ENCODE results near the gene NBR1. TPM values are rescaled to one million over a fixed set of nuclear protein-coding genes. Genes with fewer than 3 reads are reported as not detected.
A peak's percentile ranks its signal among the peaks of the same experiment; 100 is the strongest.

Gene NBR1
- total and polyA plus RNA-seq, 4 experiments from 2014 or later = 66.1 to 93.2 (median 83.3) TPM

- Histone ChIP-seq H3K4me1 (ENCODE audit: insufficient read depth, low read length) (peaks cover 18% of the 10 kb centered on the region), H3K27ac (ENCODE audit: low read depth, low read length) (no peak overlapping the region), H3K4me3 (ENCODE audit: low read length in 2 of 2) (no peak overlapping the region), H3K36me3 (ENCODE audit: insufficient read depth, low read length) (peaks cover 4% of the 10 kb centered on the region), H3K9me3 (ENCODE audit: control insufficient read depth in 1 of 2, low read length in 2 of 2) (no peaks in the 10 kb centered on the region), H3K27me3 (ENCODE audit: insufficient read depth, low read length) (no peaks in the 10 kb centered on the region)
- DNase-seq = no peak
- peaks cover 17 to 42% (median 29%) of the 10 kb centered on the region in 4 donors for H3K4me1 Mint-ChIP-seq
- H3K27me3 Mint-ChIP-seq = no peaks in the 10 kb centered on the region
- CTCF ChIA-PET (ENCODE audit: partially characterized antibody) = no interaction called here
- POLR2A ChIA-PET (ENCODE audit: partially characterized antibody) = interaction anchor here (1.0 kb wide), 1 partner anchor 173 kb away, joined by 4 read pairs; no protein-coding TSS in a partner anchor
- no peaks in the 10 kb centered on the region for H3K9me3 Mint-ChIP-seq
- intact Hi-C loops (cut with micrococcal nuclease) = no loop called here
- peaks cover 7 to 42% of the 10 kb centered on the region in 2 donors for H3K36me3 Mint-ChIP-seq
- H3K27ac Mint-ChIP-seq = peak overlapping the region in 1 of 7 donors; percentile 75
- H3K4me3 Mint-ChIP-seq = no peak overlapping the region
Measured at GRCh38 chr17:43215341-43215740, 44.3 kb downstream of the NBR1 start.

DNA sequence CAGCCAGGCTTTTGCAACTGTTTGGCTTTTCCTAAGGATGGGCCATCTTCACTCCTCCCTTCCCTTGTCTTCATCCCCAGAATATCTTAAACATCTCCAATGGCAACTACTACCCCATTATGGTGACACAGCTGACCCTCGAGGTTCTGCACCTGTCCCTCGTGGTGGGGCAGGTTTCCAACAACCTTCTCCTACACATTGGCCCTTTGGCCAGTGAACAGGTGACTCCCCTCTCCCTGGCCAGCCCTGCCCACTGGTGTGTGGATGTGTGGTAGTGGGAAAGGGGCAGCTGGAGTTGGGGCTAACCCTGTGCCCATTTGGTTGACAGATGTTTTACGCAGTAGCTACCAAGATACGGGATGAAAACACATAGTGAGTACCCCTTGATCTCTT is 45.4 kb downstream of the NBR1 start:
- Mint-ChIP-seq H3K9me3 (no peaks in the 10 kb centered on the region), H3K27ac (peak overlapping the region in 1 of 7 donors; percentile 62), H3K4me3 (no peak overlapping the region), H3K36me3 (peaks cover 7 to 38% of the 10 kb centered on the region in 2 donors), H3K4me1 (peaks cover 10 to 36% (median 22%) of the 10 kb centered on the region in 4 donors), H3K27me3 (no peaks in the 10 kb centered on the region)
- ChIA-PET POLR2A (ENCODE audit: partially characterized antibody) (interaction anchor here (1.0 to 2.2 kb wide), 3 partner anchors 99 to 172 kb away, joined by 4 to 13 read pairs (median 4); no protein-coding TSS in a partner anchor), CTCF (ENCODE audit: partially characterized antibody) (interaction anchor here (1.2 kb wide), 1 partner anchor 118 kb away, joined by 4 read pairs; no protein-coding TSS in a partner anchor)
- Histone ChIP-seq H3K4me1 (ENCODE audit: insufficient read depth, low read length) (peaks cover 8% of the 10 kb centered on the region), H3K36me3 (ENCODE audit: insufficient read depth, low read length) (peaks cover 4% of the 10 kb centered on the region), H3K9me3 (ENCODE audit: control insufficient read depth in 1 of 2, low read length in 2 of 2) (no peaks in the 10 kb centered on the region), H3K27me3 (ENCODE audit: insufficient read depth, low read length) (no peaks in the 10 kb centered on the region), H3K4me3 (ENCODE audit: low read length in 2 of 2) (no peak overlapping the region), H3K27ac (ENCODE audit: low read depth, low read length) (no peak overlapping the region)
- no peak for DNase-seq
- intact Hi-C loops (cut with micrococcal nuclease) = no loop called here

DNA sequence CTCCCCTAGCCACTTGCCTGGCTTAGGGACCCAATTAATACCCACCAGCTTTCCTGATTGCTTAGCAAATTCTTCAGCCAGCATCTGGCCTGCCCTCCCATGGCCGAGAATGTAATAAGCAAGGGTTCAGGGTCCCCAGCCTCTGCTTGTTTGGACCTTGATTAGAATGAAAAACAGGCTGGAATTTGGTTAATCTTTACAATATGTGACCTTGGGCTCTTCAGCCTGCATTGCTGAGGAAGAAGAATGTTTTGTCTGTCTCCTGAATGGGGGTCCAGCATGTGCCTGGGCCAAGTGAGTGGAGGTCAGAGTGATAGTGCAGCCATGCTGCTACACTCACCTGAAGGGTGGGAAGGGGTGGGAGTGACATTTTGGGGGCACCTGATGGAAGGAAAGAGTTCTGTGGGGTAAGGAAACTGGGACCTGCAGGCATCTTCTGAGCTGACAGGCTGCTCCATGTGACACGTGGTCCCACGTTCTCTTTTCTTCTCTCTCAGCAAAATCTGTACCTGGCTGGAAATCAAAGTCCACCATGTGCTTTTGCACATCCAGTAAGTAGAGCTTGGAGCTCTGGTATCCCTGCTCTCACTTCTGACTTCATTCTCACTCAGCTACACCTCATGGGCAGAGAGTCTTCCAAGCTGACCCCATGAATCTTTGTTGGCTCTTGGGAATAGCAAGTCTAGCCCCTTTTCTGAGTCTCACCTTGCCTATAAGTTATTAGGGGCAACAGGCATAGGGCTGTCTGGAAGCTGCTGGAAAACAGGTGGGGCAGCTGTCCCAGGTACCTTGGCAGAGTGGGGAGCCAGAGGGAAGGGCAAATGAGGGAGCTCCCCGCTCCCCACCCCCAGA is 46.0 kb downstream of the NBR1 start:
- H3K27ac ChIP-seq (ENCODE audit: low read depth, low read length) = no peak overlapping the region
- Mint-ChIP-seq H3K27ac (peak overlapping the region in 3 of 7 donors; percentile 51 to 70 (median 57)), H3K4me3 (no peak overlapping the region), H3K36me3 (peaks cover 7 to 33% of the 10 kb centered on the region in 2 donors), H3K9me3 (no peaks in the 10 kb centered on the region), H3K27me3 (no peaks in the 10 kb centered on the region), H3K4me1 (peaks cover 10 to 35% (median 19%) of the 10 kb centered on the region in 4 donors)
- intact Hi-C loops (cut with micrococcal nuclease) = no loop called here
- DNase-seq = no peak
- ChIA-PET POLR2A (ENCODE audit: partially characterized antibody) (interaction anchor here (0.6 to 2.2 kb wide), 4 partner anchors 46 to 151 kb away, joined by 3 to 13 read pairs (median 5); partner anchors contain the start of gene NBR1), CTCF (ENCODE audit: partially characterized antibody) (interaction anchor here (1.2 kb wide), 1 partner anchor 117 kb away, joined by 4 read pairs; no protein-coding TSS in a partner anchor)
- peaks cover 4% of the 10 kb centered on the region for H3K36me3 ChIP-seq (ENCODE audit: insufficient read depth, low read length)
- H3K4me1 ChIP-seq (ENCODE audit: insufficient read depth, low read length) = peaks cover 7% of the 10 kb centered on the region
- H3K4me3 ChIP-seq (ENCODE audit: low read length in 2 of 2) = no peak overlapping the region
- H3K27me3 ChIP-seq (ENCODE audit: insufficient read depth, low read length) = no peaks in the 10 kb centered on the region
- H3K9me3 ChIP-seq (ENCODE audit: control insufficient read depth in 1 of 2, low read length in 2 of 2) = no peaks in the 10 kb centered on the region

DNA sequence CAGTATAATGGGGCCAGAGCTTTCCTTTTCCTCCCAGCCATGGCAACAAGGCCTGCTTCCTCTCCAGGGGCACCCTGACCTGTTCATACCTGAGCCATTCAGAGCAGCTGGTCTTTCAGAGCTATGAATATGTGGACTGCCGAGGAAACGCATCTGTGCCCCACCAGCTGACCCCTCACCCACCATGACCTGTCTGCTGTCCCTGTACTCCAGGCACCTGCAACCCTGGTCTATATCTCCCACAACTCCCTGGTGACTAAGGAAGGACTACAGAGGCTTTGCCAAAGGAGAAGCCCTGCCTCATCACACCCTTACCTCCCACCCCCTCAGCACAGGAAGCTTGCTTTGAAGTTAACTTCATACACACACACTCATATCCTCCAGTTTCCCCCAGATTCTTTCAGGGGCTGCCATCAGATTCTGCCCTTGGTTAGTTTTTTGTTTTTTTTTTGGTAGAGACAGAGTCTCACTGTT is 46.6 kb downstream of the NBR1 start:
- intact Hi-C loops (cut with micrococcal nuclease) = no loop called here
- POLR2A ChIA-PET (ENCODE audit: partially characterized antibody) = interaction anchor here (0.6 to 2.2 kb wide), 4 partner anchors 46 to 151 kb away, joined by 3 to 13 read pairs (median 5); partner anchors contain the start of gene NBR1

DNA sequence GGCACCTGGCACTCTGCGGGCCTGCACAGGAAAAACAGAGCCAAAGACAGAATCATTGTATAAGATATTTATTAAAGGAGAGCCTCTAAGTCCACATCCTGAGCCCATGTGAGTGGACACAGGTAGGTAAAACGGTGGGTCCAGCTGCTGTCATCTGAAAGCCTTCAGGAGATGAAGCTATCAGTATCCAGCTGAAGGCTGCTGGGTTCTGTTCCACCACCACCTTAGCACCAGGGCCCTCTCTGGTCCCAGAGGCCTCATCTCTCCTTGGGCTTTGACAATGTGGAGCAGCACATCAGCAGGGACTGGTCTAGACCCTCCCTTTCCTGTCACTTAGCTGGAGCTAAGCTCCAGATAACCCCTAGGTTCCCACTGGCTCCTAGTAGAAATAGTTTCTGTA is 48.0 kb downstream of the NBR1 start:
- no peak for DNase-seq
- H3K27me3 Mint-ChIP-seq = no peaks in the 10 kb centered on the region
- no peaks in the 10 kb centered on the region for H3K9me3 Mint-ChIP-seq
- Histone ChIP-seq H3K4me1 (ENCODE audit: insufficient read depth, low read length) (no peaks in the 10 kb centered on the region), H3K27ac (ENCODE audit: low read depth, low read length) (no peak overlapping the region), H3K4me3 (ENCODE audit: low read length in 2 of 2) (no peak overlapping the region), H3K36me3 (ENCODE audit: insufficient read depth, low read length) (peaks cover 4% of the 10 kb centered on the region), H3K9me3 (ENCODE audit: control insufficient read depth in 1 of 2, low read length in 2 of 2) (no peaks in the 10 kb centered on the region), H3K27me3 (ENCODE audit: insufficient read depth, low read length) (no peaks in the 10 kb centered on the region)
- peak overlapping the region in 3 of 7 donors; percentile 5 to 53 (median 42) for H3K27ac Mint-ChIP-seq
- peaks cover 10 to 24% of the 10 kb centered on the region in 2 donors for H3K36me3 Mint-ChIP-seq
- ChIA-PET POLR2A (ENCODE audit: partially characterized antibody) (interaction anchor here (2.3 kb wide), 1 partner anchor 97 kb away, joined by 10 read pairs; no protein-coding TSS in a partner anchor), CTCF (ENCODE audit: partially characterized antibody) (interaction anchor here (1.1 kb wide), 2 partner anchors 120 to 221 kb away, joined by 3 to 4 read pairs; partner anchors contain the start of gene RPL27)
- peaks cover 0 to 19% (median 6%) of the 10 kb centered on the region in 4 donors for H3K4me1 Mint-ChIP-seq
- H3K4me3 Mint-ChIP-seq = no peak overlapping the region
- intact Hi-C loops (cut with micrococcal nuclease) = no loop called here

More for the DNA sequence above, 46.6 kb downstream of the NBR1 start:
- H3K4me1 ChIP-seq (ENCODE audit: insufficient read depth, low read length) = peaks cover under 1% of the 10 kb centered on the region
- H3K36me3 ChIP-seq (ENCODE audit: insufficient read depth, low read length) = peaks cover 4% of the 10 kb centered on the region
- H3K9me3 ChIP-seq (ENCODE audit: control insufficient read depth in 1 of 2, low read length in 2 of 2) = no peaks in the 10 kb centered on the region
- Mint-ChIP-seq H3K27me3 (no peaks in the 10 kb centered on the region), H3K4me3 (no peak overlapping the region), H3K27ac (peak overlapping the region in 4 of 7 donors; percentile 19 to 85 (median 77)), H3K4me1 (peaks cover 4 to 28% (median 12%) of the 10 kb centered on the region in 4 donors), H3K36me3 (peaks cover 7 to 26% of the 10 kb centered on the region in 2 donors), H3K9me3 (no peaks in the 10 kb centered on the region)
- H3K27ac ChIP-seq (ENCODE audit: low read depth, low read length) = no peak overlapping the region
- CTCF ChIA-PET (ENCODE audit: partially characterized antibody) = interaction anchor here (1.2 kb wide), 1 partner anchor 116 kb away, joined by 4 read pairs; no protein-coding TSS in a partner anchor
- H3K27me3 ChIP-seq (ENCODE audit: insufficient read depth, low read length) = no peaks in the 10 kb centered on the region
- DNase-seq = no peak
- no peak overlapping the region for H3K4me3 ChIP-seq (ENCODE audit: low read length in 2 of 2)

DNA sequence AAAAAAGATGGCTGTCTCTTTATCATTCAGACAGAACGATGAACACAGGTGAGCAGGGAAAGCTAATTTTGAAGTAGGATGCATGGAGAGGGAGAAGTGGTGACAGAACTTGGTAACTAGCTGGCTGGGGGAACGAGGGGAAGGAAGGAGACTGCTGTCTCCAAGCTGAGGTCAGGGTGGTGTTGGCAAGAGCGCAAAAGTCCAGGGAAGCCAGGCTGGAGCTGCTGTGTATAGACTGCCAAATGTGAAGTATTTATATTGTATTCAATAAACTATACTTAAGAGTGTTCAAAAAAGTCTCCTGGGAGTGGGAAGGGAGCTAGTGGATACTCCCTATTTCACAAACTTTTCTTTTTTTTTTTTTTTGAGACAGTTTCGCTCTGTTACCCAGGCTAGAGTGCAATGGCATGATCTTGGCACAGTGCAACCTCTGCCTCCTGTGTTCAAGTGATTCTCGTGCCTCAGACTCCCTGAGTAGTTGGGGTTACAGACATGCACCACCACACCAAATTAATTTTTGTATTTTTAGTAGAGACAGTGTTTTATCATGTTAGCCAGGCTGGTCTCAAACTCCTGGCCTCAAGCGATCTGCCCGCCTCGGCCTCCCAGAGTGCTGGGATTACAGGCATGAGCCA is 48.8 kb downstream of the NBR1 start:
- Mint-ChIP-seq H3K4me3 (peak overlapping the region in 1 of 8 donors; percentile 8), H3K36me3 (peaks cover 15 to 25% of the 10 kb centered on the region in 2 donors), H3K27ac (no peak overlapping the region), H3K4me1 (peaks cover 0 to 19% (median 5%) of the 10 kb centered on the region in 4 donors), H3K27me3 (no peaks in the 10 kb centered on the region), H3K9me3 (no peaks in the 10 kb centered on the region)
- H3K27ac ChIP-seq (ENCODE audit: low read depth, low read length) = no peak overlapping the region
- intact Hi-C loops (cut with micrococcal nuclease) = no loop called here
- no peak for DNase-seq
- ChIA-PET POLR2A (ENCODE audit: partially characterized antibody) (interaction anchor here (1.7 to 2.3 kb wide), 2 partner anchors 96 to 141 kb away, joined by 6 to 10 read pairs; no protein-coding TSS in a partner anchor), CTCF (ENCODE audit: partially characterized antibody) (interaction anchor here (0.7 to 1.4 kb wide), 4 partner anchors 14 to 222 kb away, joined by 3 to 4 read pairs (median 3); partner anchors contain the start of gene RPL27)
- H3K9me3 ChIP-seq (ENCODE audit: control insufficient read depth in 1 of 2, low read length in 2 of 2) = no peaks in the 10 kb centered on the region
- H3K36me3 ChIP-seq (ENCODE audit: insufficient read depth, low read length) = peaks cover 4% of the 10 kb centered on the region
- H3K4me1 ChIP-seq (ENCODE audit: insufficient read depth, low read length) = no peaks in the 10 kb centered on the region
- H3K4me3 ChIP-seq (ENCODE audit: low read length in 2 of 2) = no peak overlapping the region
- no peaks in the 10 kb centered on the region for H3K27me3 ChIP-seq (ENCODE audit: insufficient read depth, low read length)
